ENCODE results near the gene SCP2. TPM values are rescaled to one million over a fixed set of nuclear protein-coding genes. Genes with fewer than 3 reads are reported as not detected.
A peak's percentile ranks its signal among the peaks of the same experiment; 100 is the strongest.

SCP2 gene
- total RNA-seq, 1 donor from 2014 or later, result 153 TPM

GRCh38 chr1:53066488-53066887, 139.4 kb downstream of the SCP2 start:
- DNase-seq (ENCODE audit: low spot score), result peak; percentile 41

DNA sequence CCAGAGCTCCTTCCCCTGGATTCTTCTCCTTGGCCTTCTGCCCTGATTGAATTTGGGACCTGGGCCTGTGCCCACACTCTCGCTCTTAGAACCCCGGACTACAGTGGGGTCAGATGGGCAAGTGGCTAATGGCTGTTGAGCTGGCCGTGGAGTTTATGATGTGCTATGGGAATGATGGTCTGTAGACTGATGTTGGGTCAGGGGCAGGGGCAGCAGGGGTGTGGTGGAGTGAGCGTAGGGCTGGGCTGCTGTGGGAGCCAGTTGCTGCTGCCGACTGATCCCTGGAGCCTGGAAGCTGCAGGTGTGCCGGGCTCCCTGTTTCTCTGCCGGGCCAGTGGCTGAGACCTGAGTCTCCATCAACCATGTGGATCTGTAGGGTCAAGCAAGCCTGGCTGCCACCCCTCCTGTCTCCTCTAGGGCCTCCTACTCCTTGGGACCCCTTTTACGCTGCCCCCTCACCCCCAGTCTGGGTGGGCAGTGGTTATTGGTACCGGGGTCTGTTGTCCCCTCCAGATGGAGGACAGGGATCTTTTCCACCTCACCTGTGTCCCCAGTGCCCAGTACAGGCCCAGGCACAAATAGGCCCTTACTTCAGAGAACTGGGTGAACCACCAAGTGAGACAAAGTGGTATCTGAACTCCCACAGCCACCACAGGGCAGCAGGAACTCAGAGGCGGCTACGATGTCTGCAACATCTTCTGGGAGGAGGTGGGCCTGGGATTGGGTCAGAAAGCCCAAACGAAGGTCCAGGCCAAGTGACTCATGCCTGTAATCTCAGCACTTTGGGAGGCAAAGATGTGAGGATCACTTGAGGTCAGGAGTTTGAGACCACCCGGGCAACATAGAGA, 140.0 kb downstream of the SCP2 start:
- DNase-seq (ENCODE audit: low spot score), result peak; percentile 75

DNA sequence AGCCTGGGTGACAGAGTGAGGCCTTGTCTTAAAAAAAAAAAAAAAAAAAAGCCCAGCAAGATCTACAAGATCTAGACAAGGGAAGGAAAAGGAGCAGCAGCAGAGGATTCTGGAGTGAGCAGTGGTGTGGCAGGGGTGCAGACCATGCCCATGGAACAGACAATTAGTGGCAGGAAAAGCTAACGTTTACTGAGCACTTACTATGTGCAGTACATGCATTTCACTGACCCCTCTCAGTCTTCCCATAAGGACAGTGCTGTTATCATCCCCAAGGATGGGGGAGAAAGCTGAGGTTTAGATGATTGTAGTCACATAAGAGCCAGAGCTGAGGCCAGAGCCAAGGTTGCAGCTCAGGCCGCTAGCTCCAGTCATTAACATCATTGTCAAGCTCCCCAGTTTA, 140.8 kb downstream of the SCP2 start:
- no peak for DNase-seq (ENCODE audit: low spot score)

DNA sequence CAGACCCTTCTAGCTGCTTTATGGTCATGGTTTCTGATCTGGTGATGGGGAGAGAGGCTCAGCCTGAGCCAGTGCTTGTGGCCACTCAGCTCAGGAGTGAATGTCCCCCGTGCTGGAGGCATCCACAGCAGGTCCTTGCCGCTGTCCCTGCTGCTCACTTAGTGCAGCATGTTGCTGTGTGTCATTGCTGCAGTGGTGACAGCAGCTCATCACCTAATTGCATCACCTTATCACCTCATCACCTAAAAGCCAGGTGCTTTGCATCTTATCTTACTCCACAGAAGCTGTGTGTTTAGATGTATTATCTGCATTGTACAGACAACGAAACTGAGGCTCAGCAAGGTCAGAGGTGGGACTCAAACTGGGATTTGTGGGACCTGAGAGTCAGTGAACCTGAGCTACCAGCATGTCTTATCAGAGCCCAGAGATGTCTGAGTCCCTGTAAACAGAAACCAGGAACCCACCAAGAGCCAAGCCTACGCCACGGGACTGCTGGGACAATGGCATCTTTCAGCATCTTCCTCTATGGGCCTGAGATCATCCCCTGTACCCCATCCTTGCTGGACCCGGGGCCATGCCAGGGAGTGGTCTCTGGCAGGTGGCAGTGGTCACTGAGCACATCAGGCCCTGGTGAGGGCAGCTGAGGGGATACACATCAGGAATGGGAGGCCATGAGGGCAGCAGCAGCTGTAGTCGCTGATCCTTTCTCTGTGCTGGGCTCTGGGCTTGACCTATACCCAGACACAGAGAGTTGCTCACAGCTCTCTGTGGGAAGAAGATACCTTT, 141.4 kb downstream of the SCP2 start:
- DNase-seq (ENCODE audit: low spot score), result peak; percentile 73

GRCh38 chr1:53069265-53069662, 142.2 kb downstream of the SCP2 start:
- no peak for DNase-seq (ENCODE audit: low spot score)

DNA sequence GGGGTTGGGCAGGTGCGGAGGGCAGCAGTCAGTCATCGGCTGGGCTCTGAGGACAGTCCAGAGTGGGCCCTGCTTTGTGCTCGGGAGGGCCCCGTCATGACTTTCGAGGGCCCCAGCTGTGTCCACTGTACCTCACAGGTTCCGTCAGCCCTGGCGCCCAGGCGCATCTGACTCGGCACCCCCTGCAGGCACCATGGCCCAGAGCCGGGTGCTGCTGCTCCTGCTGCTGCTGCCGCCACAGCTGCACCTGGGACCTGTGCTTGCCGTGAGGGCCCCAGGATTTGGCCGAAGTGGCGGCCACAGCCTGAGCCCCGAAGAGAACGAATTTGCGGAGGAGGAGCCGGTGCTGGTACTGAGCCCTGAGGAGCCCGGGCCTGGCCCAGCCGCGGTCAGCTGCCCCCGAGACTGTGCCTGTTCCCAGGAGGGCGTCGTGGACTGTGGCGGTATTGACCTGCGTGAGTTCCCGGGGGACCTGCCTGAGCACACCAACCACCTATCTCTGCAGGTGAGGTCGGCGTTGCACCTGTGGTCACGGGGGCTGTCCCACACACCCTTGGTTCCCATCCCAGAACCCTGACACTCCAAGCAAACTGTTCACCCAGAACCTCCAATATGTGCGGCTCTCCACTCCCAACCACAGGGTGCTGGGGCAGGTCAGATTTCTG, 142.7 kb downstream of the SCP2 start:
- DNase-seq (ENCODE audit: low spot score), result peak; percentile 88

DNA sequence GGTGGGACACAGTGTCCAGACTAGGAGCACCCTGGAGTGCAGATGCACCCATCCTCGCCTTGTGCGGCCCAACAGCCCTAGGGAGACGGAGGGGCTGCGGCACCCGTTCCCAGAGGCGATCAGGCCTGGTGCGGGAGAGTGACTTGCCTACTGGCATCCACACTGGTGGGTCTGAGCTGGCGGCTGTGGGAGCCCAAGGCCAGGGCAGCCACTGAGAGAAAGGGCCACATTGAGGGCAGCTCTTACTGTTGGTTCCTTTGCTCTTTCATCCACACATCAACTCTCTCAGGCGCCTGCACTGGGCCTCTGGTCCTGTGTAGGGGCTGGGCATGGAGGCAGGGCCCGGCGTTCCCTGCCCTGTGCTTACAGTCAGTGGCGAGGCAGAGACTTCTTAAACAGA, 143.5 kb downstream of the SCP2 start:
- DNase-seq (ENCODE audit: low spot score), result peak; percentile 60

DNA sequence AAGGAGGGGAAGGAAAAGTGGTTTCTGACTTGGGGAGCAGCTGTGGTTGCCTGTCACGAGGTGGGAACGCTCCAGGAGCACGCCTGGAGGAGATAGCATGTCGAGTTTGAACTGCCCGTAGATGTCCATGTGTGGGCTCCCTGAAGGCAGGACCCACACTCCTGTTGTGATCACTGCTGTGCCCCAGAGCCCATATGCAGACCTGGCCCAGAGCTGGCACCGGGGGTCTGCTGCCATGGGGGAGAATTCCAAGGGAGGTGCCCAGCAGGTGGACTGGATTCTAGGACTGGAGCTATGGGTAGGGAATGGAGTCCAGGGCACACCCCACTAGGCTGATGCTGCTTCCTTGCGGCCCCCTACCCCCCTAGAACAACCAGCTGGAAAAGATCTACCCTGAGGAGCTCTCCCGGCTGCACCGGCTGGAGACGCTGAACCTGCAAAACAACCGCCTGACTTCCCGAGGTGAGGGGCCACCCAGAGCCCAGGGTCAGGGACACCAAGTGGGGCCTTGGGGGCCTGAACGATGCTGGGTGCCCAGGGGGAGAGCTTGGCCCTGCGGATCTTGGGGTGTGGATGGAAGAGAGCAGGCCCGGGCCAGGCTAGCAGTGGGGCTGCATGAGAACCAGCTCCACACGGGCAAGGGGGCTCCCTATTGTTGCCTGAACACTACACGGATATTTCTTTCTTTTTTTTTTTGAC, 144.2 kb downstream of the SCP2 start:
- peak; percentile 83 for DNase-seq (ENCODE audit: low spot score)

GRCh38 chr1:53071915-53072314, 144.8 kb downstream of the SCP2 start:
- DNase-seq (ENCODE audit: low spot score), result no peak

GRCh38 chr1:53073287-53073686, 146.2 kb downstream of the SCP2 start:
- DNase-seq (ENCODE audit: low spot score), result no peak

DNA sequence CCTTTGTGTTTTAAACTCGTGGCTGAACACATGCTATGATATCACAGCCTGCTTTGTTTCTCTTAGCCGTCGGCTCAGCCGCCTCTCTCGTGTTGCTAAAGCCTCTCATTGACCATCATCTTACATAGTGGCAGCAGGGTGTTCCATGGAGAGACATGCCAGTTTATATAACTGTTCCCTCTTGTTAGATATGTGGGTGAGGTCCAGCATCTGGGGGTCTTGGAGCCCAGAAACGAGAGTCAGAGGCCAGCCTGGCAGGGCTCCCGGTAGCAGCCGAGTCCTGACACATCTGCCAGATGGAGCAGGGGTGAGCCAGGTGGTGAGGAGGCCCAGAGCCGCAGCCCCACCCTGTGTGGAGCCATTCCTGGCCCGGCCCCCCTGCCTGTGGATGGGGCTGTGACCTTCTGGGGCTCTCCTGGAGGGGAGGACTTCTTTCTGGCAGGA, 146.8 kb downstream of the SCP2 start:
- peak; percentile 86 for DNase-seq (ENCODE audit: low spot score)

GRCh38 chr1:53074313-53075154, 147.5 kb downstream of the SCP2 start:
- peak; percentile 47 for DNase-seq (ENCODE audit: low spot score)

GRCh38 chr1:53075206-53075605, 148.1 kb downstream of the SCP2 start:
- DNase-seq (ENCODE audit: low spot score), result peak; percentile 51

GRCh38 chr1:53075761-53076163, 148.7 kb downstream of the SCP2 start:
- peak; percentile 81 for DNase-seq (ENCODE audit: low spot score)

- DNase-seq (ENCODE audit: low spot score), result no peak
Observed at GRCh38 chr1:53076165-53076564, 149.1 kb downstream of the SCP2 start.

DNA sequence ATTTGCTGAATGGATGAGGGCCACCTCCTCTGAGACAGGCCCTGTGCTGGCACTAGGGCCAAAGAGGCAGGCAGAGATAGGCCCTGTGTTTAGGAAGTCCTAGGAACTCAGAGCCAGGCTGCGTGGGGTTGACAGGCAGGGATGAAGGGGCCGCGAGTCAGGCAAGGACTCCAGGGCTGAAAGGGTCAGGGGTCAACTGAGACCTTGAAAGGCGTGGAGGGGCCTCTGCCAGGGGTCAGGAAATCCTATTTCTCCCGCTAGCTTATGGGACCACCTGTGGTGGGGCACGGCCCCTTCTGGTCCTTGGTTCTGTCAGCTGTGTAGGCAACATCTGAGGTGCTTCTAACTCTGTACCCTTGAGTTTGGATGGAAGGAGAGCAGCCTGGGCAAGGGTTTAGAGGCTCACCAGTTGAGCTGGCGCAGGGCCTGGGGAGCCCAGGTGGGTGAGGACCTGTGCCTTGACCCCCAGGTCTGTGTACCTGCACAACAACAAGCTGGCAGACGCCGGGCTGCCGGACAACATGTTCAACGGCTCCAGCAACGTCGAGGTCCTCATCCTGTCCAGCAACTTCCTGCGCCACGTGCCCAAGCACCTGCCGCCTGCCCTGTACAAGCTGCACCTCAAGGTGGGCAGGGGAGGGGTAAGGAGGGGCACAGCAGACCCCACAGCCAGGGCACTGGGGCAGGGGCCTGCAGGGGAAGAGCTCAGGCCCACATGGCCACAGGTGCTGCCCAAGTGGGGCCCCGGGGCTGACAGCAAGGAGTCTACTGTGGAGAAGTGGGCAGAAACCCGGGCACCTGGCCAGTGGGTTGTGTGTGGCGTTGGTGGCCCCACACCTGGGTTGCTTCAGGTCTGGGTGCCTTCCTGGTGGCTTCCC, 149.9 kb downstream of the SCP2 start:
- peak; percentile 86 for DNase-seq (ENCODE audit: low spot score)

DNA sequence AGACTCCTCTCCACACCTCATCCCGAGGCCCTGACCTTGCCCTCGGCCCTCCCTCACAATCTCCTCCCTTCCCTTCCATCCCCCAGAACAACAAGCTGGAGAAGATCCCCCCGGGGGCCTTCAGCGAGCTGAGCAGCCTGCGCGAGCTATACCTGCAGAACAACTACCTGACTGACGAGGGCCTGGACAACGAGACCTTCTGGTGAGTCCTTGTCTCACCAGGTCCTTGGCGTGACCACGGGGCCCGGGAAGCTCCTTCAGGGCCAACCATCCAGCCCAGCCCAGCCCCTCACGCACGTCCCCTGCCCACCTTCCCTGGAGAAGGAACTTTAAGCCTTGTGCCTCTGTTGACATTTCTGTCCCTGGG, 150.5 kb downstream of the SCP2 start:
- peak; percentile 72 for DNase-seq (ENCODE audit: low spot score)

DNA sequence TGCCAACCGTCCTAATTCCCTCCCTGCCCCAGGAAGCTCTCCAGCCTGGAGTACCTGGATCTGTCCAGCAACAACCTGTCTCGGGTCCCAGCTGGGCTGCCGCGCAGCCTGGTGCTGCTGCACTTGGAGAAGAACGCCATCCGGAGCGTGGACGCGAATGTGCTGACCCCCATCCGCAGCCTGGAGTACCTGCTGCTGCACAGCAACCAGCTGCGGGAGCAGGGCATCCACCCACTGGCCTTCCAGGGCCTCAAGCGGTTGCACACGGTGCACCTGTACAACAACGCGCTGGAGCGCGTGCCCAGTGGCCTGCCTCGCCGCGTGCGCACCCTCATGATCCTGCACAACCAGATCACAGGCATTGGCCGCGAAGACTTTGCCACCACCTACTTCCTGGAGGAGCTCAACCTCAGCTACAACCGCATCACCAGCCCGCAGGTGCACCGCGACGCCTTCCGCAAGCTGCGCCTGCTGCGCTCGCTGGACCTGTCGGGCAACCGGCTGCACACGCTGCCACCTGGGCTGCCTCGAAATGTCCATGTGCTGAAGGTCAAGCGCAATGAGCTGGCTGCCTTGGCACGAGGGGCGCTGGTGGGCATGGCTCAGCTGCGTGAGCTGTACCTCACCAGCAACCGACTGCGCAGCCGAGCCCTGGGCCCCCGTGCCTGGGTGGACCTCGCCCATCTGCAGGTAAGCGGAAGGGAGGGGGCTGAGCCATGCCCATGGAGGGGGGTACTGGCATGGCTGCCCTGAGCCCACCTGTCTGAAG, 151.4 kb downstream of the SCP2 start:
- DNase-seq (ENCODE audit: low spot score), result no peak

DNA sequence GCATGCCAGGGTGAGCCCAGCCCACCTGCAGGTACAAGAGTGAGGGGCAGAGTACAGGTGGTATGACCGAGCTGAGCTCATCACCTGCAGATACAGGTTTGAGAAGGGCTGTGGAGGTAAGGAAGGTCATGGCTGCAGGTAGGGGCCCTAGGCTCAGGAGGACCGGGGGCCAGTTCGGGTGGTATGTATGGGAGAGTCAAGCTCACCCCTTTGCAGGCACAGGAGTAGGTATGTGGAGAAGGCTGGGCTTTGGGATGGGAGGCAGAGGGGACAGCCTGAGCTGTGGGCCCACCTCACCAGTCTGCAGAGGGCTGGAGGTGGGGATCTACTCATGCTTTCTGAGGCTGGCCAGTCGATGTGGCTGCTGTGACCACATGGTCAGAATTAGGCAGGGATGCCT, 152.2 kb downstream of the SCP2 start:
- no peak for DNase-seq (ENCODE audit: low spot score)

All from mesenteric fat pad (tissue), 1 donor.